Endodermal cell (in vitro differentiated cells): ENCODE measurements around the gene FAM193B. TPM values are rescaled to one million over a fixed set of nuclear protein-coding genes. Genes with fewer than 3 reads are reported as not detected.

Source experiments
- DNase-seq: peaks from one replicate; pipeline ENCODE4 v3.0.0-alpha.2; 2017
- H3K27ac ChIP-seq: 2 replicates; pipeline ENCODE4 v1.5.1; 2013; ENCODE audit warnings: mild to moderate bottlenecking, low read depth, low read length, moderate library complexity
- H3K27me3 ChIP-seq: 2 replicates; pipeline ENCODE4 v1.6.1; 2013; ENCODE audit warnings: mild to moderate bottlenecking, low read length, moderate library complexity; ENCODE audit not compliant: insufficient read depth, control insufficient read depth, poor library complexity, severe bottlenecking
- H3K36me3 ChIP-seq: 2 replicates; pipeline ENCODE4 v1.7.0; 2013; ENCODE audit warnings: mild to moderate bottlenecking, low read length, moderate library complexity; ENCODE audit not compliant: control insufficient read depth, insufficient read depth
- H3K4me1 ChIP-seq: one replicate; pipeline ENCODE4 v1.7.0; 2013; ENCODE audit warnings: low read length; ENCODE audit not compliant: control insufficient read depth, insufficient read depth
- H3K4me3 ChIP-seq: 2 replicates; pipeline ENCODE4 v1.5.1; 2013; ENCODE audit warnings: mild to moderate bottlenecking, low read length, moderate library complexity
- H3K9ac ChIP-seq: 2 replicates; pipeline ENCODE4 v1.6.1; 2013; ENCODE audit warnings: mild to moderate bottlenecking, low read length, moderate library complexity; ENCODE audit not compliant: poor library complexity, severe bottlenecking; ENCODE audit errors: extremely low read depth
- H3K9me3 ChIP-seq: 2 replicates; pipeline ENCODE4 v1.6.1; 2013; ENCODE audit warnings: mild to moderate bottlenecking, low read length, moderate library complexity; ENCODE audit not compliant: control insufficient read depth
- H3K27ac Mint-ChIP-seq: 2 replicates; pipeline ENCODE4 v1.8.0; 2020; ENCODE audit warnings: mixed read lengths
- H3K27me3 Mint-ChIP-seq: 2 replicates; pipeline ENCODE4 v1.8.0; 2021; ENCODE audit warnings: mild to moderate bottlenecking, mixed read lengths; ENCODE audit not compliant: insufficient read depth
- H3K36me3 Mint-ChIP-seq: 2 replicates; pipeline ENCODE4 v1.8.0; 2020; ENCODE audit warnings: low read depth, mixed read lengths
- H3K4me1 Mint-ChIP-seq: 2 replicates; pipeline ENCODE4 v1.8.0; 2020; ENCODE audit warnings: mixed read lengths
- H3K4me3 Mint-ChIP-seq: 2 replicates; pipeline ENCODE4 v1.8.0; 2020; ENCODE audit warnings: mild to moderate bottlenecking, moderate library complexity, mixed read lengths
- H3K9me3 Mint-ChIP-seq: 2 replicates; pipeline ENCODE4 v1.8.0; 2020; ENCODE audit warnings: mild to moderate bottlenecking, mixed read lengths
- CTCF ChIP-seq: fragments of 200-600 bp; sonication (generic); conservative IDR thresholded peaks from 2 replicates; pipeline ENCODE4 v1.5.0; 2021; ENCODE audit warnings: antibody characterized with exemption, mild to moderate bottlenecking
- WGBS, 2 experiments: methylation state at CpG; one replicate each; pipeline versions ENCODE4 v1.1.5 to v1.1.7; 2013; ENCODE audit warnings: missing lambda C conversion rate in 2 of 2, mixed read lengths in 1 of 2; ENCODE audit not compliant: insufficient coverage in 1 of 2, insufficient read length in 1 of 2; 5-methylcytosine and 5-hydroxymethylcytosine counted together
- total RNA-seq, 2 donors: library from RNA; stranded (reverse); fragmentation: NEBNext Ultra II Directional in 1 of 2; extraction: Animal tissue kit (Norgen Biotek cat#: 25700) in 1 of 2; gene quantifications; 2 replicates in 1 of 2; 3 replicates in 1 of 2; pipeline ENCODE4 v1.2.1, GENCODE V29; 2021

Gene FAM193B
- total RNA-seq, 2 donors from 2014 or later: 112 to 115 TPM

- Mint-ChIP-seq H3K4me1 (peaks cover 11% of the 10 kb centered on the region), H3K27me3 (peaks cover 4% of the 10 kb centered on the region), H3K4me3 (peak overlapping the region; percentile 80), H3K27ac (peak overlapping the region; percentile 86), H3K9me3 (no peaks in the 10 kb centered on the region), H3K36me3 (peaks cover 28% of the 10 kb centered on the region)
- Histone ChIP-seq H3K27ac (no peak overlapping the region), H3K4me1 (peaks cover 3% of the 10 kb centered on the region), H3K9me3 (no peaks in the 10 kb centered on the region), H3K9ac (peak overlapping the region; percentile 66), H3K27me3 (no peaks in the 10 kb centered on the region), H3K4me3 (peak overlapping the region; percentile 92), H3K36me3 (peaks cover 14% of the 10 kb centered on the region)
- no peak for TF ChIP-seq CTCF
- no peak for DNase-seq
- 19 to 21% methylated on average over 13 to 16 of the region's 16 CpGs for WGBS, 2 experiments
Measured at GRCh38 chr5:177600508-177601018, 46.2 kb upstream of the FAM193B start.

GRCh38 chr5:177599731-177600507, 45.6 kb upstream of the FAM193B start, which contains the start of gene B4GALT7:
Gene B4GALT7, plus strand, starts transcription at chr5:177600132. Its CDS starts 79 bp downstream, at chr5:177600211.
- Histone ChIP-seq H3K27me3 (no peaks in the 10 kb centered on the region), H3K36me3 (peaks cover 20% of the 10 kb centered on the region), H3K4me1 (peaks cover 3% of the 10 kb centered on the region), H3K4me3 (peak within 1 kb of the TSS; percentile 92), H3K27ac (peak within 1 kb of the TSS; percentile 44), H3K9ac (peak within 1 kb of the TSS; percentile 66), H3K9me3 (no peaks in the 10 kb centered on the region)
- Mint-ChIP-seq H3K4me3 (peak within 1 kb of the TSS; percentile 80), H3K36me3 (peaks cover 25% of the 10 kb centered on the region), H3K9me3 (no peaks in the 10 kb centered on the region), H3K27me3 (peaks cover 4% of the 10 kb centered on the region), H3K27ac (peak within 1 kb of the TSS; percentile 86), H3K4me1 (peaks cover 11% of the 10 kb centered on the region)
- peak; percentile 93 for DNase-seq
- TF ChIP-seq CTCF: no peak
- WGBS, 2 experiments: 0% methylated on average over 25 to 86 of the region's 86 CpGs

GRCh38 chr5:177598477-177598876, 44.1 kb upstream of the FAM193B start:
- Mint-ChIP-seq H3K27ac (no peak overlapping the region), H3K9me3 (no peaks in the 10 kb centered on the region), H3K4me3 (peak overlapping the region; percentile 80), H3K36me3 (peaks cover 36% of the 10 kb centered on the region), H3K27me3 (peaks cover 4% of the 10 kb centered on the region), H3K4me1 (peaks cover 11% of the 10 kb centered on the region)
- Histone ChIP-seq H3K4me1 (peaks cover 3% of the 10 kb centered on the region), H3K4me3 (no peak overlapping the region), H3K27me3 (no peaks in the 10 kb centered on the region), H3K27ac (no peak overlapping the region), H3K36me3 (peaks cover 35% of the 10 kb centered on the region), H3K9me3 (no peaks in the 10 kb centered on the region), H3K9ac (no peak overlapping the region)
- DNase-seq: no peak
- TF ChIP-seq CTCF: no peak
- 71 to 79% methylated on average over 2 to 5 of the region's 5 CpGs for WGBS, 2 experiments
